Hippocampal formation (tissue), 2 donors: ENCODE data around the gene ZBTB43.

Experiments
- DNase-seq, 2 donors: peaks; one replicate each; lab custom pipeline; 2025; lab: John Stamatoyannopoulos, UW

ZBTB43 gene

GRCh38 chr9:126859111-126859510 is 54.3 kb downstream of the ZBTB43 start:
- no peak for DNase-seq

- DNase-seq, result peak in 1 of 2 donors; percentile 76
These were observed 55.4 kb downstream of the ZBTB43 start, which contains the start of gene ZBTB34 for GRCh38 chr9:126860077-126860756. TSS of gene ZBTB34 (plus strand) at chr9:126860639. CDS start at chr9:126879400, 18,761 bp downstream.

GRCh38 chr9:126860757-126861466 is 56.1 kb downstream of the ZBTB43 start:
- DNase-seq, result no peak

GRCh38 chr9:126861707-126862103 is 56.9 kb downstream of the ZBTB43 start:
- no peak for DNase-seq

GRCh38 chr9:126862104-126862761 is 57.4 kb downstream of the ZBTB43 start:
- peak in 1 of 2 donors; percentile 35 for DNase-seq

- DNase-seq, result no peak
These were observed 59.9 kb downstream of the ZBTB43 start for GRCh38 chr9:126864771-126865170.

GRCh38 chr9:126869368-126869767 is 64.5 kb downstream of the ZBTB43 start:
- DNase-seq, result no peak

- no peak for DNase-seq
These were observed 67.7 kb downstream of the ZBTB43 start for GRCh38 chr9:126872516-126872915.

GRCh38 chr9:126874546-126875314 is 69.9 kb downstream of the ZBTB43 start:
- DNase-seq, result no peak

GRCh38 chr9:126875756-126876510 is 71.1 kb downstream of the ZBTB43 start:
- no peak for DNase-seq

GRCh38 chr9:126876531-126876930 is 71.7 kb downstream of the ZBTB43 start:
- DNase-seq, result no peak

- no peak for DNase-seq
These were observed 72.6 kb downstream of the ZBTB43 start for GRCh38 chr9:126877418-126877817.

- no peak for DNase-seq
These were observed 74.4 kb downstream of the ZBTB43 start for GRCh38 chr9:126879288-126879687.

GRCh38 chr9:126880226-126880946 is 75.5 kb downstream of the ZBTB43 start:
- no peak for DNase-seq

GRCh38 chr9:126880947-126881332 is 76.1 kb downstream of the ZBTB43 start:
- peak; percentile 35 to 71 for DNase-seq

- DNase-seq, result no peak
These were observed 77.9 kb downstream of the ZBTB43 start for GRCh38 chr9:126882746-126883145.

GRCh38 chr9:126883636-126884035 is 78.8 kb downstream of the ZBTB43 start:
- no peak for DNase-seq

- no peak for DNase-seq
These were observed 80.3 kb downstream of the ZBTB43 start for GRCh38 chr9:126885131-126885641.

- no peak for DNase-seq
These were observed 81.4 kb downstream of the ZBTB43 start for GRCh38 chr9:126886034-126886822.

- no peak for DNase-seq
These were observed 82.1 kb downstream of the ZBTB43 start for GRCh38 chr9:126886897-126887296.
